GM12875 (cell line): ENCODE results near the gene TUBB3.

Experiments used
- H3K4me3 ChIP-seq: one replicate; pipeline ENCODE4 v1.5.1; 2011; ENCODE audit warnings: low read depth, low read length, control low read depth
- TF ChIP-seq, protein P1 (sequence below): IDR thresholded peaks from 2 replicates; pipeline ENCODE4 v1.5.1; 2011; ENCODE audit warnings: low read depth, mild to moderate bottlenecking, control low read depth, inconsistent platforms, low read length, moderate library complexity, borderline replicate concordance; ENCODE audit not compliant: insufficient read depth

Gene TUBB3

GRCh38 chr16:89903908-89904515 lies 19.1 kb upstream of the TUBB3 start:
- TF ChIP-seq, protein P1, sequence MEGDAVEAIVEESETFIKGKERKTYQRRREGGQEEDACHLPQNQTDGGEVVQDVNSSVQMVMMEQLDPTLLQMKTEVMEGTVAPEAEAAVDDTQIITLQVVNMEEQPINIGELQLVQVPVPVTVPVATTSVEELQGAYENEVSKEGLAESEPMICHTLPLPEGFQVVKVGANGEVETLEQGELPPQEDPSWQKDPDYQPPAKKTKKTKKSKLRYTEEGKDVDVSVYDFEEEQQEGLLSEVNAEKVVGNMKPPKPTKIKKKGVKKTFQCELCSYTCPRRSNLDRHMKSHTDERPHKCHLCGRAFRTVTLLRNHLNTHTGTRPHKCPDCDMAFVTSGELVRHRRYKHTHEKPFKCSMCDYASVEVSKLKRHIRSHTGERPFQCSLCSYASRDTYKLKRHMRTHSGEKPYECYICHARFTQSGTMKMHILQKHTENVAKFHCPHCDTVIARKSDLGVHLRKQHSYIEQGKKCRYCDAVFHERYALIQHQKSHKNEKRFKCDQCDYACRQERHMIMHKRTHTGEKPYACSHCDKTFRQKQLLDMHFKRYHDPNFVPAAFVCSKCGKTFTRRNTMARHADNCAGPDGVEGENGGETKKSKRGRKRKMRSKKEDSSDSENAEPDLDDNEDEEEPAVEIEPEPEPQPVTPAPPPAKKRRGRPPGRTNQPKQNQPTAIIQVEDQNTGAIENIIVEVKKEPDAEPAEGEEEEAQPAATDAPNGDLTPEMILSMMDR = no peak
- no peak overlapping the region for H3K4me3 ChIP-seq

GRCh38 chr16:89904606-89905510 lies 18.3 kb upstream of the TUBB3 start:
- TF ChIP-seq, protein P1 = no peak
- no peak overlapping the region for H3K4me3 ChIP-seq

GRCh38 chr16:89905511-89906139 lies 17.5 kb upstream of the TUBB3 start:
- TF ChIP-seq, protein P1 = no peak
- no peak overlapping the region for H3K4me3 ChIP-seq

DNA sequence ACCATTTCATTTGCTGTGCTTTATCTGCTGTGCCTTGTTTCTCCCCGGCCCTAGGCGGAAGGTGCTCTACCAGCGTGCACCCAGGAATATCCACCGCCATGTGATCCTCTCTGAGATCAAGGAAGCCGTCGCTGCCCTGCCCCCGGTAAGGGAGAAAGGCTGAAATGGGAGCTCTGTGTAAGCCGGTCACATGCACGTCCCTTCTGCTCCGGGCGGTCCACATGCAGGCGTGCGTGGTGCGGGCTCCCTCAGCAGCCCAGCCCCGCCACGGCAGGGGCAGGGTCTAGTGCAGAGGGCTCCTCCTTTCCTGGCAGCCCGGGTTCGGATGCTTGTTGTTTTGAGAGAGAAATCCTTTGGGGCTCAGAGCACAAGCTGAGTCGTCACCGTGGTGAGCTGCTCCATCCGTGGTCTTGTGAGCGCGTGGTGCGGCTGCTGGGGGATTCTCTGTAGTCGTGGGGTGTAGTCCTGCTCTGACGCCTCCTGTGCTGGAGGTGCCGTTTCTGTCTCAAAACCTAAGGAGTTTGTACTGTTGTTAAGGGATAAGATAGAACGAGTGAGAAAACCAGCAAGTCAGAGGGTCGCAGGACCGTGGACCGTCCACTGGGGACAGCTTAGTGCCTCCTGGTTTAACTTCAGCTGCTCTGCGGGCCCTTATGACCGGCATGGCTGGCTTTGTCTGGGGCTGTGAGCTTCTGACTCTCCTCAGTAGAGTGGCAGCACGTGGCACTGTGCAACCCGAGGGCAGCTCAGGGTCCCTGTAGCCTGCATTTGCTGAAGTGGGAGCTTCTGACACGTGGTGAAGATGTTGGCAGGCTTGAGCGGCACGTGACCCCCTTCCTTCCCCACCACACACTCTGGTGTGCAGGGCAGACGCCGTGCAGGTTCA lies 16.8 kb upstream of the TUBB3 start:
- no peak overlapping the region for H3K4me3 ChIP-seq
- TF ChIP-seq, protein P1 = no peak

- H3K4me3 ChIP-seq = no peak overlapping the region
- TF ChIP-seq, protein P1 = no peak
Measured at GRCh38 chr16:89907055-89907814, 15.9 kb upstream of the TUBB3 start.

- TF ChIP-seq, protein P1 = no peak
- H3K4me3 ChIP-seq = no peak overlapping the region
Measured at GRCh38 chr16:89908236-89908635, 14.9 kb upstream of the TUBB3 start.
